HG03060 (cell line): Measurements from ENCODE around the gene CNTD1.

ENCODE experiments used
- ATAC-seq: cut with Tn5 transposase; IDR thresholded peaks from one replicate; pipeline ENCODE4 v1.9.1; 2021; ENCODE audit warnings: low read depth, moderate number of reproducible peaks; ENCODE audit not compliant: unreplicated experiment

The CNTD1 gene

DNA sequence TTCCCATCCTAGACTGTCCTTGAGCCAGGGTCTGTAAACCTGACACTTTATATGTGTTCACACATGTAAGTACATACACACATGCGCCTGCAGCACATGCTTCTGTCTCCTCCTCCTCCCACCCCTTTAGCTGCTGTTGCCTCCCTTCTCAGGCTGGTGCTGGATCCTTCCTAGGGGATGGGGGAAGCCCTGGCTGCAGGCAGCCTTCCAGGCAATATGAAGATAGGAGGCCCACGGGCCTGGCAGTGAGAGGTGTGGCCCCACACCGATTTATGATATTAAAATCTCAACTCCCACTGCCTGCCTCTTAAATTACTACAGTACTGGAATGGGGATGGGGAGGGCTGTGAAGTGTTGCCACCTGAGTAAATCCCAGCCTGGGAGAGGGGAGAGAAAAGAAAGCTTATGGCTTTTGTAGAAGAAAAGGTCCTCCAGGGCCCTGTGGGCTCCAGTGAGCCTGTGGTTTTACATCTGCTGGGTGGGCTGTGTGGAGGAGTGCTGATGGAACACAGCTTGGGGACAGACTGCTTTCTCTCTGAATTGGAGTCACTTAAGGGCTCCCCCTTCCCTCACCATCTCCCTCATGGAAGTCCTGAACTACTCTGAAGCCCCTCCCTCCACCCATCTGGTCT, 19.2 kb upstream of the CNTD1 start:
- no peak for ATAC-seq

DNA sequence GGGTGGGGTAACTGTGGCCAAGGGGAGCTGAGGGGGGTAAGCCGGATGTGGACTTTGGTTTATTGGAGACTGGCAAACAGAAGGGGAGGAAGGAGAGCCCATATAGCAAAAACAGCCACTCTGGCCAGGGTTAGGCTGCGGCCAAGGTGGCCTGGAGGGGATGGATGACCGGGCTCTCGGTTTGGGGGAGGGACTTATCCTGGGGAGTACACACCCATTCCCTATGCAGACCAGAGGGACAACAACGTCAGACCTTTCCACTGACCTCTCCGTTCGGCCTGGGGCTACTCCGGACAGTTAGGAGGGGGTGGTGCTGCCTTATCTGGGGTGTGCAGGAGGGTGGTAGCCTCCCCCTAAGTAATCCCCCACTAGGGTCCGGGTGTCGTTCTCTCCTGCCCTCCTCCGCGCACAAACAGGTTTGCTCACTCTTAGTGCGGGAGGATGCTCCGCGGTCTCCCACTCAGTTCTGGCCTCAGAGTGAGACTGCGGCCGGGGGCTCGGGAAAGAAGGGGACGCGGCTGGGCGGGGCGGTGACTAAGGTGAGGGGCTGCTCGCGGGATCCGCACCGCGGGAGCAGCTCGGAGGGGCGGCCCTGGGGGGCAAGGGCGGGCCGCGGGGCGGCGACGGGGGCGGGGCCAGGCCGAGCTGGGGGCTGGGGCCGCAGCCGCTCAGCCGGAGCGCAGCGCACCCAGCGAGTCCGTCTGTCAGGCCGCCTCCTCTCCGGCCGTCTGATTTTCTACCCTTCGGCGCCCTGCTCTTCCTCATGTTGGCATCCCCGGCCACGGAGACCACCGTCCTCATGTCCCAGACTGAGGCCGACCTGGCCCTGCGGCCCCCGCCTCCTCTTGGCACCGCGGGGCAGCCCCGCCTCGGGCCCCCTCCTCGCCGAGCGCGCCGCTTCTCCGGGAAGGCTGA, 18.5 kb upstream of the CNTD1 start, which contains the start of gene WNK4:
TSS of gene WNK4 (plus strand) at position 675 of the 915 bp plus-strand sequence. CDS start at position 764, 89 bp downstream.
- ATAC-seq: no peak

DNA sequence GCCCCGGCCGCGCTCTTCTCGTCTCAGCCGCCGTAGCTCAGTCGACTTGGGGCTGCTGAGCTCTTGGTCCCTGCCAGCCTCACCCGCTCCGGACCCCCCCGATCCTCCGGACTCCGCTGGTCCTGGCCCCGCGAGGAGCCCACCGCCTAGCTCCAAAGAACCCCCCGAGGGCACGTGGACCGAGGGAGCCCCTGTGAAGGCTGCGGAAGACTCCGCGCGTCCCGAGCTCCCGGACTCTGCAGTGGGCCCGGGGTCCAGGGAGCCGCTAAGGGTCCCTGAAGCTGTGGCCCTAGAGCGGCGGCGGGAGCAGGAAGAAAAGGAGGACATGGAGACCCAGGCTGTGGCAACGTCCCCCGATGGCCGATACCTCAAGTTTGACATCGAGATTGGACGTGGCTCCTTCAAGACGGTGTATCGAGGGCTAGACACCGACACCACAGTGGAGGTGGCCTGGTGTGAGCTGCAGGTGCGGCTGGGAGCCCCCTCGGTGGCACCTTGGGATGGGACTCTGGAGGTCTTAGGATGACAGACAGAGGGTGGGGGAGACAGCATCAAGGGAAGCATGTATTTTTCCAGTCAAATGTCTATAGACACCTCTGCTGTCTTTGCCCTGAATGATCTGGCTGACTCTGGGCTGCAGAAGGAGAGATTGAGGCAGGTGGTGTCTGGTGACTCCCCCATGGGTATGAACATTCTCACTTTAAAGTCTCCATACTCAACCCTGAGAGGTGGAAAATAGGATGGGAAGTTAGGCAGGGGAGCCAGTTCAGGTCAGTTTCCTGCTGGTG, 17.6 kb upstream of the CNTD1 start:
- no peak for ATAC-seq

GRCh38 chr17:42781639-42782165, 17.0 kb upstream of the CNTD1 start:
- no peak for ATAC-seq

GRCh38 chr17:42782166-42783061, 16.2 kb upstream of the CNTD1 start:
- no peak for ATAC-seq

DNA sequence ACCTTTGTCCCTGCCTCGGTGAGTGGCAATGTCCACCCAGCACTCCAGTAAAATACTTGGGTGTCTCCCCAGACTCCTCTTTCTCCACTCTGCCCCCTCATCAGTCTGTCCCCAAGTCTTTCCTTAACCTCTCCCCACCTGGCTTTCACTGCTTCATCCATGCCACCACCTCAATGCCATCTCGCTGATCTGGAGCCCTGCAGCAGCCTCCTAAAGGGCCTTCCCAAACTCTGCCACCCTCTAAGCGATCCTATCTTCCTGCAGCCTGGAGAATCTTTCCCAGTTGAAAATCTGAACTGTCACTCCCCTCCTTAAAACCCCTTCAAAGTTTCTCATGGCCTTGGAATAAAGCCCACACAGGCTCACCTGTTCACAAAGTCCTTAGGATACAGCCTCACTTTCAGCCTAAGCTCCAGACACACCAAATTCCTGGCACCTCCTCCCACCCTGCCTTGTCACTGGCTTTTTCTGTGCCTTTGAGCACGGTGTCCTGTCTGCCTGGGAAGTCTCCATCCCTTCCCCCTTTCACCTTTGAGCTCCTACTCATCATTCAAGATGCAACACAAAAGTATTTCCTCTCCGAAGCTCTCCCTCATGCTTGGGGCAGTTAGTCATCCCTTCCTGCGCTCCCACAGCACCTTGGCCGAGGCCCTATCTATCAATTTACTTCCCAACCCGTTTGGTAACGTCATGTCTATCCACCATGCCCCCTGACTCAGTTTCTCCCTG, 15.4 kb upstream of the CNTD1 start:
- ATAC-seq: no peak

DNA sequence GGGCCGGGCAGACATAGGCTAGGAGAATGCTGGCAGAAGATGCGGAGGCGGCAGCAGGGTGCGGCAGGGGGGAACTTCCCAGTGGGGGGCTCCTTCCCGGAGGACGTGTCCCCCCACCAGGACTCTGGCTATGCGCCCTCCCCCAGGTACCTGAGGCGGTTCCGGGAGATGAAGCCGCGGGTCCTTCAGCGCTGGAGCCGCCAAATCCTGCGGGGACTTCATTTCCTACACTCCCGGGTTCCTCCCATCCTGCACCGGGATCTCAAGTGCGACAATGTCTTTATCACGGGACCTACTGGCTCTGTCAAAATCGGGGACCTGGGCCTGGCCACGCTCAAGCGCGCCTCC, 14.9 kb upstream of the CNTD1 start:
- ATAC-seq: no peak

DNA sequence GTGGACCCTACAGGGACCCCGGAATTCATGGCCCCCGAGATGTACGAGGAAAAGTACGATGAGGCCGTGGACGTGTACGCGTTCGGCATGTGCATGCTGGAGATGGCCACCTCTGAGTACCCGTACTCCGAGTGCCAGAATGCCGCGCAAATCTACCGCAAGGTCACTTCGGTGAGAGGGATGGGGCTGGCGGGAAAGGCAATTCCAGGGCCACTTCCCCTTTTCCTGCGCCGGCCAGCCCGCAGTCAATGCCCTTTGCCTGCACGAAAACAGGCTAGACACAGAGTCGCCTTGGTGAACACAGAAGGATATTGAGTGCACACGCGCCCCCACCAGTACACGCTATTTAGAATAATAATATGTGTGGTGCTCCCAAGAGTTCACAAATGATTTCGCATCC, 14.3 kb upstream of the CNTD1 start:
- ATAC-seq: no peak

- ATAC-seq: no peak
Measured at GRCh38 chr17:42784811-42785592, 13.7 kb upstream of the CNTD1 start.

DNA sequence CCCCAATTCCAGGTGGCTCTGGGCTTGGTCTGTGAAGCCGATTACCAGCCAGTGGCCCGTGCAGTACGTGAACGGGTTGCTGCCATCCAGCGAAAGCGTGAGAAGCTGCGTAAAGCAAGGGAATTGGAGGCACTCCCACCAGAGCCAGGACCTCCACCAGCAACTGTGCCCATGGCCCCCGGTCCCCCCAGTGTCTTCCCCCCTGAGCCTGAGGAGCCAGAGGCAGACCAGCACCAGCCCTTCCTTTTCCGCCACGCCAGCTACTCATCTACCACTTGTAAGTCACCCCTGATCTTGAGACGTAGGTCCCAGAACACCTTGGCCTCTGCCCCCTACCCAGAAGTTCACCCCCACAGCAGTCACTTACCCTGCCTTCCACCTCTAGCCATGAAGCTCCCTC, 11.4 kb upstream of the CNTD1 start:
- ATAC-seq: no peak

- no peak for ATAC-seq
Measured at GRCh38 chr17:42791948-42792347, 6.7 kb upstream of the CNTD1 start.

DNA sequence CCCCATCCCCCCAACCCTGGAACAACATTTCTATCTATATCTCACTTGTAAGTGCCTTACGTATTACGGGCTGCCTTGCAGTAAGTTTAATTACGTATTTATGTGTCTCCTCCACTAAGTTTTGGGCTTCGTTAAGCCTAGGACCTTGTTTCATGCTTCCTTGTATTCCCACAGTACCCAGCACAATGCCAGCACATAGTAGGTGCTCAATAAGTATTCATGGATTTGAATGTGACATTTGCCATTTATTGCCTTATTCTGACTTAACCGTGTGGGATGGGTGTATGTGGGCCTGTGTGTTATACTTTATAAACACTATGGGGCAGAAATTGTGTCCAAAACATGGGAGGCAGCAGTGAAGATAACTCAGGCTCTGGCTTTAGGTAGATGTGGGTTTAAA, 6.1 kb upstream of the CNTD1 start:
- no peak for ATAC-seq

GRCh38 chr17:42795061-42795460, 3.6 kb upstream of the CNTD1 start:
- no peak for ATAC-seq

- ATAC-seq: no peak
Measured at GRCh38 chr17:42795465-42795864, 3.2 kb upstream of the CNTD1 start.

DNA sequence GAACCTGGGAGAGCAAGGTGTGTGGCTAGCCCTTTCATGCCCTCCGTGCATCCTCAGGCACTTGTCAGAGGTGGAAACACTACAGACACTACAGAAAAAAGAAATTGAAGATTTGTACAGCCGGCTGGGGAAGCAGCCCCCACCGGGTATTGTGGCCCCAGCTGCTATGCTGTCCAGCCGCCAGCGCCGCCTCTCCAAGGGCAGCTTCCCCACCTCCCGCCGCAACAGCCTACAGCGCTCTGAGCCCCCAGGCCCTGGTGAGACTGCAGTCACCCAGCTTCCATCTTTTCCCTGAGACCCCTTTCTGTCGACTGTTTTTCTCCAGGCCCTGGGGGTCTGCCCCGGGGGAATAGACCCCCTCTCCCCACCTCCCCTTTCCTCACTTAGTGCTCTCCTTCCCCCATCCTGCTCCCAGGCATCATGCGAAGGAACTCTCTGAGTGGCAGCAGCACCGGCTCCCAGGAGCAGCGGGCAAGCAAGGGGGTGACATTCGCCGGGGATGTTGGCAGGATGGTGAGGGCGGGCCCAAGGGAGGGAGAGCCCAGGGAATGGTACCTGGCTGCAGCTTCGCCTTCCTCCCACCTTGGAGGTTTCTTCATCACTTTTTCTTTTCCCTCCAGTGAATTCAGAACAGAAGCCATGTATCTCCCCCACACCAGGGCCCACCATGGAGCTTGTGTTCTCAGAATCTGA, 2.4 kb upstream of the CNTD1 start:
- no peak for ATAC-seq

- no peak for ATAC-seq
Measured at GRCh38 chr17:42797067-42798007, 1.3 kb upstream of the CNTD1 start.

- no peak for ATAC-seq
Measured at GRCh38 chr17:42798011-42798382, 664 bp upstream of the CNTD1 start.
